GM21447 (cell line): ENCODE results near the gene SLC25A34.

Experiments
- ATAC-seq: cut with Tn5 transposase; IDR thresholded peaks from one replicate; pipeline ENCODE4 v1.9.1; 2021; ENCODE audit not compliant: unreplicated experiment

Gene SLC25A34

DNA sequence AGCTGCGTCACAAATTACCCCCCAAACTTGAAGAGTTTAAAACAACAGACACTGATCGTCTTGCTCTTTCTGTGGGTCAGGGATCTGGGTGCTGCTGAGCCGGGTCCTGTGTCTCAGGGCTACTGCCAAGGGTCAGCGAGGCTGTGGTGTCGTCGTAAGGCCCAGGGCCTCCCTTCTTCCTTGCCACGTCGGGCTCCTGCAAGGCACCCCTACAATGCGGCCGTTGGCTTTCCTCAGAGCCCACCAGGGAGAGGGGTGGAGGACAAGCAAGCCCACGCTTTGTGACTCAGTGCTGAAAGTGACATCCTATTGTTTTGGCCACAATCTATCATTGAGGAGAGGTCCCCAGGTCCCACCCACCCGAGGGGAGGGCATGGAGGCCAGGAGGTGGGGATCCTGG lies 14.9 kb downstream of the SLC25A34 start:
- ATAC-seq = no peak

DNA sequence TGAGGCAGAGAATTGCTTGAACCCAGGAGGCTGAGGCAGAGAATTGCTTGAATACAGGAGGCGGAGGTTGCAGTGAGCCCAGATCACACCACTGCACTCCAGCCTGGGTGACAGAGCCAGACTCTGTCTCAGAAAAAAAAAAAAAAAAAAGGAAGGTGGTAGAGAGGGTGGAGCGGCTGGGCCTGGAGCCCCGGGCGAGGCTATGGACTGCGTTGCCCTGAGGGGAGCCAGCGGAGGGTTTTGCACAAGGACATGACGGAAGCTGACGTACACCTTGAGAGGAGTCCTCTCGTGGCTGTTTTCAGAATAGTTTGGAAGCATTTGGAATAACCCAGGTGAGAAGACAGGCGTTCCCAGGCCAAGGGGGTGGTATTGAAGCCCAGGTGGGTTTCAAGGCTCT lies 15.7 kb downstream of the SLC25A34 start:
- no peak for ATAC-seq

GRCh38 chr1:15753776-15754175 lies 17.7 kb downstream of the SLC25A34 start:
- ATAC-seq = no peak

DNA sequence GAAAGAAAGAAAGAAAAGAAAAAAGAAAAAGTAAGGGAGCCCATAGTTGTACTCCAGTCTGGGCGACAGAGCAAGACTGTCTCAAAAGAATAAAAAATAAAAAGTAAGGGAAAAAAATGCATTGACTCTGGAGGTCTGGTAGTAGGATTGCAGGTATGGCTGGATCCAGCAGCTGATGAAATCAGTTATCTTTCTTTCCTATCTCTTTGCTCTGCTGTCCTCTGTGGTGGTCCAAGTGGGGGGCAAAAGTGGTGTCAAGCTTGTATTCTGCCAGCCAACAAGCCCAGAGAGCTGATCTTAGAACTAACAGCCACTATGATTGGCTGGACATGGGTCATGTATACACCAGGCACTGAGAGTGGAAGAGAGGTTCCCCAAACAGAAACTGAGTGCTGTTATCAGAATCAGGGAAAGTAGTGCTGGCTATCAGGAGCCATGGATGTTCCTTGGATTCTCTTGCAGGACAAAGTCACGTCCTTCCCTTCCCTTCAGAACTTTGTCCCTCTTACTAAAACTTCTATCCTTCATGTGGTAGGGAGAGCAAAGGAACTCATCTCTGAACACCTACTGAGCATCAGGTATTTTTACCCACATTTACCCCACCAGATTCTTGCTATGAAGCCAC lies 19.1 kb downstream of the SLC25A34 start:
- no peak for ATAC-seq

- no peak for ATAC-seq
Observed at GRCh38 chr1:15755646-15756040, 19.6 kb downstream of the SLC25A34 start.

DNA sequence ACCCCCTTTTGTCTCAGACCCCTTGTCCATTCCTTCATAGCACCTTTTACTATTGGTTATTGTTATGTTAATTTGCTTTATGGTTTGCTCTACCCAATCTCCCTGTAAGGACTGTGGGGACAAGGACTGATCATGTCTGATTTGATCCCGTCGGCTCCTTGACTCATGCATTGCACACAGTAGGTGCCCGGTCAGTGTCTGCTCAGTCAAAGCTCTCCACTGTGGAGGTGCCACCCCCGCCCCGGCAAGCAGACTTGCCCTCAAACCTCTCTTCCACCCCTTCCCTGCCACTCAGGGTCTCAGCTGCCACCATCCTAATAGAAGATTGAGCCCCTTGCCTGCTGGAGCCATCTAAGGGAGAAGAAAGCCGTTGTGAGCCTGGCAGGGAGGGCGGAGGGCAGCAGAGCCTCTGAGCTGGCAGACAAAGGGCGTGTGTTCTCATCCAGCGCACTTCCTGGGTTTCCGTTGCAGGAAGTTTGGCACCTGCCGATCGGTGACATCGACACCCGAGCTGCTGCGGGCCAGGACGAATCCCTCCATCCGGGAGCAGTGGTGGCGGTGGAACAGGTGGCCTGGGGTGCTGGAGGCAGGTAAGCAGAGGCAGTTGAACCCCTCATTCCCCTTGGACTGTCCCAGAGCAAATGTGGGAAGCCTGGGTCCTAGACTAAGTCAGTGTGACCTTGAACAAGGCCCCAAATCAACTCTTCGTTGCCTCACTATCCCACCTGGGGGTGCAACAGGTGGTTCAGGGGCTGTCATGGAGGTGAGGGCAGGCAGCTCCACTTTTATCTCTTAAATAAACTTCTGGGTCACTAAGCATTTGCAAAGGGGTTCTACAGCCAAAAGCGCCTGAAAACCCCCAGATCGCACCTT lies 20.3 kb downstream of the SLC25A34 start:
- ATAC-seq = no peak

- no peak for ATAC-seq
Observed at GRCh38 chr1:15757016-15757543, 21.0 kb downstream of the SLC25A34 start.

GRCh38 chr1:15757575-15758342 lies 21.7 kb downstream of the SLC25A34 start:
- no peak for ATAC-seq

GRCh38 chr1:15758343-15758931 lies 22.4 kb downstream of the SLC25A34 start, which contains the start of gene FBLIM1:
FBLIM1 (plus strand) TSS chr1:15758795; CDS start chr1:15764984, 6,189 bp downstream.
- ATAC-seq = no peak

- no peak for ATAC-seq
Observed at GRCh38 chr1:15758953-15759661, 23.0 kb downstream of the SLC25A34 start.

DNA sequence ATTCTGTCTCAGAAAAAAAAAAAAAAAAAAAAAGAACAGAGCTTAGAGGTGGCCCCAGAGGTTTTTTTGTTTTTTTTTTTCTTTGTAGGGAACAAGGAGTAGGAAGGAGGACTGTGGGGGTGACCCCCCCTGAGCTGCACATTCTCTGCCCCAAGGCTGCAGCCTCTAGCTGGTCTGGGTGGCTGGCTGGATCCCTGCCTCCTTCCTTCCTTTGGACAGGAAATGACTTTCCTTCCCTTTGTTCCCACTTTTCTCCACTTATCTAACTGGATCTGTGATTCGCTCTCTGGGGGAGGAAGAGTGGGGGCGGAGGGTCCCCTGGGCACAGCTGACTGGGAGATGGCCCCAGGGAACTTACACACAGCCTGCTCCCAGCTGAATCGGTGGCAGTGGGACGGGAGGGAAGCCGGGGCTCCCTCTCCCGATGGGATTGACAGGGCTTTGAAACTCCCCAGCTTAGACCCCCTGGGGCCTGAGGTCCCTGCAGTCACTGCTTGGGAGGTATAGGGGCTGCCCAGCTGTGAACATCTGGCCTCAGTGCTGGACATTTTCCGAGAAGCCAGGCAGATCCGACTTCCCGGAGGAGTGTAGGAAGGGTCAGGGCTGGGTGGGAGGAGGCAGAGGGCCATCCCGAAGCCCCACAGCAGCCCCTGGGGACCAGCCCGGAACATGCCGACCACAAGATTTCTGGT lies 24.6 kb downstream of the SLC25A34 start:
- ATAC-seq = no peak

- ATAC-seq = no peak
Observed at GRCh38 chr1:15761366-15762128, 25.5 kb downstream of the SLC25A34 start.

DNA sequence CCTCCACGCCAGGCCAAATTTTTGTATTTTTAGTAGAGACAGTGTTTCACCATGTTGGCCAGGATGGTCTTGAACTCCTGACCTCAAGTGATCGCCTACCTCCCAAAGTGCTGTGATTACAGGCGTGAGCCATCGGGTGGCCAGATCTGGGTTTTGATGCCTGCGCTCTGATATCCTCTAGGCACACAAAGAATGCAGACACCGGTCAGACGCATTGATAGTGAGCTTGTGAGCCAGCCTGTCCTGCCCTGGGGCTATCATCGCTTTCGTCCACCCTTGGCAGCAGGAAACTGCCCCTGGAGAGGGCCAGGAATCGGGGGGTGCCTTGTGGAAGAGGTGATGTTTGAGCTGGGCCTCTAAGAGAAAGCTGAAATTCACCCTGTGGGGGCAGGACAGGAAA lies 26.5 kb downstream of the SLC25A34 start:
- no peak for ATAC-seq

DNA sequence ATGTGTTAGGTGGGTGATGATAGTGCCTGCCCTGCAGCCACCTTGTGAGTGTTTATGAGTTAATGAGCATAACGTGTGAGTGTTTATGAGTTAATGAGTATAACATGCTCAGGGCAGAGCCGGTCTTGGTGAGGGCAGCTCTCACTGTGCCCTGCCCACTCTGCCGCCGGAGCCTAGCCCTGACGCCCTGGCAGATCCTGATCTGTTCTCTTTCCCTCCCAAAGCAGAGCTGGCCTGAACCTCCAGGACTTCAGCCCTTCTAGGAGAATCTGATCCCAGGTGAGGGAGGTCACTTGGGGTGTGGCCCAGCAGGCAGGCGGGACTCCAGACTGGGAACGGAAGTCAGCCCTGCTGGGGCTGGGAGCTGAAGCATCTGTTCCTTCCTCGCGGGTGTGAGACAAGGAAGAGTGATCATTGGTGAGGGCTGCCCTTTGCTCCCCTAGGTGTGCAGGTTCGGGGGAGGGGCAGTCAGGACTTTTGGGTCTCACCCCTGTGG lies 28.3 kb downstream of the SLC25A34 start:
- no peak for ATAC-seq

- ATAC-seq = no peak
Observed at GRCh38 chr1:15764890-15765289, 28.8 kb downstream of the SLC25A34 start.

DNA sequence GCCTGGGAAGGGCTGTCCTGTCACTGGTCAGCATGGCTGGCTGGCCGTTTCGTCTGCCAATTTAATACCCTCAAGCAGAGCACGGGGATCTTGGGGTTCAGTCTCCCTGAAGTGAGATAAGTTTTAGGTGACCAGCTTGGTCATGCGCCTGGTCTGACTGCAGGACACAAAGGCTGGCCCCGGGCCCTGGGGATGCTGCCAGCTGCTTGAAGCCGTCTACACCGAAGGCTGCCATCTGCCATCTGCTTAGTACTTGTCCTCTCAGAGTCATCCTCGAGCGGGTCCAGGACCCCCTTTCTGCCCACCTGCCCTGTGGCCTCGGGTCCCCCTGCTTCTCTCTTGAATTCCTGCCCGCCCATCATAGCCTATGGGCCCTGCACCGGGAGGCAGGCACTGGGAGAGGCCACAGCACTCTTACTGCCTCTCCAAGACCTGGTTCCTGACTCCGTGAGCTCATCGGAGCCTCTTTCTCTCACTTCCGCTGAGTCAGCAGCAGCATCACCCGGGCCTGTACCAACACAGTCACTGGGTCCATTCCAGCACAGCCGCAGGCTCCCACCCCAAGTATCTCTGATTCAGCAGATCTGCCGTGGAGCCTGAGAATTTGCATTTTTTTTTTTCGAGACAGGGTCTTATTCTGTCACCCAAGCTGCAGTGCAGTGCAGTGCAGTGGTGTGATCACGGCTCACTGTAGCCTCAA lies 29.6 kb downstream of the SLC25A34 start:
- ATAC-seq = no peak

DNA sequence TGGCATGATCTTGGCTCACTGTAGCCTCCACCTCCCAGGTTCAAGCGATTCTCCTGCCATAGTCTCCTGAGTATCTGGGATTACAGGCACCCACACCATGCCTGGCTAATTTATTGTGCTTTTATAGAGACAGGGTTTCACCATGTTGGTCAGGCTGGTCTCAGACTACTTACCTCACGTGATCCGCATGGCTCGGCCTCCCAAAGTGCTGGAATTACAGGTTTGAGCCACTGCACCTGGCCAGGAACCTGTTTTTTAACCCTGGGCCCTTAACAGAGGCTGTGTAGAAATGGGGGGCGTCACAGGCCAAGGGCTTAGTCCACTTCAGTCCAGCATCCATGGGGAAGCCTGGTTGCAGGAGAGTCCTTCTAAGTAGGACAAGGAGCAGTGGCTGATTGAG lies 31.9 kb downstream of the SLC25A34 start:
- ATAC-seq = no peak

- ATAC-seq = no peak
Observed at GRCh38 chr1:15768388-15768787, 32.3 kb downstream of the SLC25A34 start.
